ENCODE data around the gene TOR1A.

Gene TOR1A

DNA sequence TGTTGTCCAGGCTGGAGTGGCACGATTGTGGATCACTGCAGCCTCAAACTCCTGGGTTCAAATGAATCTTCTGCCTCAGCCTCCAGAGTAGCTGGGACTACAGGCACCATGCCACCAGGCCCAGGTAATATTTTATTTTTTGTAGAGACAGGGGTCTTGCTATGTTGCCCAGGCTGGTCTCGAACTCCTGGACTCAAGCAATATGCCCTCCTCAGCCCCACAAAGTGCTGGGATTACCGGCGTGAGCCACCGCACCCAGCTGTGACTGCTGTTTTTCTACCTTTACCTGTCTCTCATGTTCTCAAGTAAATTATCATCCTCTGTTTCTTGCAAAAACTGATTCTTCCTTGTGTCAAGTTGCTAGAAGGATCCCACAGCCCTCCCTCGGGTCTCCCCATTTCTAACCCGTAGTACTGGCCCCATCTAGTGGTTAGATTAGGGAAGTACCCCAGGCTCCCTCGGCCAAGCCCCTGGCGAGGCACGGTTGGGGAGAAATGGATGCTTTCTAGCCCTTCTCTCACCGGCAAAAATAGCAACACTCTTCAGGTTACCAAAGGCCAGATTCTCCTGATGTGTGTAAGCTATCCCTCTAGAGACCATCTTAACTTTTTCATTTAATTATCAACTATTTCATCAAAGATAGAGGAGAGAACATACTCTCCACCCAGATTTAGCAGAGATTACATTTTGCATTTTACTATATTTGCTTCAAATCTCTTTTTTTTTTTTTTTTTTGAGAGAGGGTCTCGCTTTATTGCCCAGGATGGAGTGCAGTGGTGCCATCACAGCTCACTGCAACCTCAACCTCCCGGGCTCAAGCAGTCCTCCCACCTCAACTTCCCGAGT is 40.2 kb downstream of the TOR1A start:
- peak; percentile 86 to 87 for DNase-seq (ENCODE audit: low read depth in 2 of 2)
- no peak overlapping the region for H3K4me3 ChIP-seq (replicated peaks in 1 of 2; ENCODE audit: low read depth in 2 of 2, low read length in 2 of 2)
- TF ChIP-seq, protein P1, sequence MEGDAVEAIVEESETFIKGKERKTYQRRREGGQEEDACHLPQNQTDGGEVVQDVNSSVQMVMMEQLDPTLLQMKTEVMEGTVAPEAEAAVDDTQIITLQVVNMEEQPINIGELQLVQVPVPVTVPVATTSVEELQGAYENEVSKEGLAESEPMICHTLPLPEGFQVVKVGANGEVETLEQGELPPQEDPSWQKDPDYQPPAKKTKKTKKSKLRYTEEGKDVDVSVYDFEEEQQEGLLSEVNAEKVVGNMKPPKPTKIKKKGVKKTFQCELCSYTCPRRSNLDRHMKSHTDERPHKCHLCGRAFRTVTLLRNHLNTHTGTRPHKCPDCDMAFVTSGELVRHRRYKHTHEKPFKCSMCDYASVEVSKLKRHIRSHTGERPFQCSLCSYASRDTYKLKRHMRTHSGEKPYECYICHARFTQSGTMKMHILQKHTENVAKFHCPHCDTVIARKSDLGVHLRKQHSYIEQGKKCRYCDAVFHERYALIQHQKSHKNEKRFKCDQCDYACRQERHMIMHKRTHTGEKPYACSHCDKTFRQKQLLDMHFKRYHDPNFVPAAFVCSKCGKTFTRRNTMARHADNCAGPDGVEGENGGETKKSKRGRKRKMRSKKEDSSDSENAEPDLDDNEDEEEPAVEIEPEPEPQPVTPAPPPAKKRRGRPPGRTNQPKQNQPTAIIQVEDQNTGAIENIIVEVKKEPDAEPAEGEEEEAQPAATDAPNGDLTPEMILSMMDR (IDR thresholded peaks at IDR 0.05; ENCODE audit: low read depth, low read length): peak; percentile 97

DNA sequence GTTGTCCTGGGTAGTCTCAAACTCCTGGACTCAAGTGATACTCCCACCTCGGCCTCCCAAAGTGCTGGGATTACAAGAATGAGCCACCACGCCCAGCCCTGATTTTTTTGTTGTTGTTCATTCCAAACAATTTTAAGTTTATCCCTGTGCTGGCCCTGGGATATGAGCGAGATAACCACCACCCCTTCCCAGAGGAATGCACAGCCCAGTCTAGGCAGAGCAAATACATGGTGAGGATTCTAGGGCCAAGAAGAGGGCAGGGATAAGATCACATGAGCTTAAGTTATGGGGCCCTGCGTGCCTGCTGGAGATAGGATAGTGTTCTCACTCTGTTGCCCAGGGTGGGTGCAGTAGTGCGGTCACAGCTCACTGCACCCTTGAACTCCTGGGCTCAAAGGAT is 42.0 kb downstream of the TOR1A start:
- TF ChIP-seq, protein P1 (IDR thresholded peaks at IDR 0.05; ENCODE audit: low read depth, low read length): no peak
- H3K4me3 ChIP-seq (replicated peaks in 1 of 2; ENCODE audit: low read depth in 2 of 2, low read length in 2 of 2): no peak overlapping the region
- peak in 1 of 2 donors; percentile 59 for DNase-seq (ENCODE audit: low read depth in 2 of 2)

DNA sequence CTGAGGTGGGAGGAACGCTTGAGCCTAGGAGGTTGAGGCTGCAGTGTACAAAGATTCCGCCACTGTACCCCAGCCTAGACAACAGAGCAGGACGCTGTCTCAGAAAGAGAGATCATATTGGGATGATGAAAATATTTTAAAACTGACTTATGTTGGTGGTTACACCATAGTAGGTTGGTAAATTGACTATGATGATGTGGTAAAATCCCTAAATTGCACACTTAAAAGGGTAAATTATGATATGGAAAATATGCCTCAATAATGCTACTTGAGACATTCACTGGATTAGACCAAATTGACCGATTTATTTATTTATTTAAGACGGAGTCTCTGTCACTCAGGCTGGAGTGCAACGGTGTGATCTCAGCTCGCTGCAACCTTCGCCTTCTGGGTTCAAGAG is 42.8 kb downstream of the TOR1A start:
- TF ChIP-seq, protein P1 (IDR thresholded peaks at IDR 0.05; ENCODE audit: low read depth, low read length): no peak
- no peak overlapping the region for H3K4me3 ChIP-seq (replicated peaks in 1 of 2; ENCODE audit: low read depth in 2 of 2, low read length in 2 of 2)
- no peak for DNase-seq (ENCODE audit: low read depth in 2 of 2)

- TF ChIP-seq, protein P1 (IDR thresholded peaks at IDR 0.05; ENCODE audit: low read depth, low read length): no peak
- H3K4me3 ChIP-seq (replicated peaks in 1 of 2; ENCODE audit: low read depth in 2 of 2, low read length in 2 of 2): no peak overlapping the region
- DNase-seq (ENCODE audit: low read depth in 2 of 2): no peak
Observed at GRCh38 chr9:129779560-129780190, 44.3 kb downstream of the TOR1A start.

GRCh38 chr9:129778469-129778868 is 45.5 kb downstream of the TOR1A start:
- TF ChIP-seq, protein P1 (IDR thresholded peaks at IDR 0.05; ENCODE audit: low read depth, low read length): no peak
- no peak overlapping the region for H3K4me3 ChIP-seq (replicated peaks in 1 of 2; ENCODE audit: low read depth in 2 of 2, low read length in 2 of 2)
- no peak for DNase-seq (ENCODE audit: low read depth in 2 of 2)

- TF ChIP-seq, protein P1 (IDR thresholded peaks at IDR 0.05; ENCODE audit: low read depth, low read length): no peak
- H3K4me3 ChIP-seq (replicated peaks in 1 of 2; ENCODE audit: low read depth in 2 of 2, low read length in 2 of 2): no peak overlapping the region
- no peak for DNase-seq (ENCODE audit: low read depth in 2 of 2)
Observed at GRCh38 chr9:129777769-129778130, 46.2 kb downstream of the TOR1A start.

All from cardiac fibroblast (primary cell).